WTC11 (cell line): ENCODE data around the gene ROPN1L.

Experiments
- HMGA2 ChIP-seq: fragments of 250-450 bp; sonication (Bioruptor Pico); IDR thresholded peaks from 2 replicates; pipeline ENCODE4 v1.4.0; 2021; ENCODE audit warnings: mild to moderate bottlenecking, moderate library complexity
- JUN ChIP-seq: sonication (generic); formaldehyde crosslinking; IDR thresholded peaks from 2 replicates; pipeline ENCODE4 v1.8.0; 2023; ENCODE audit warnings: mild to moderate bottlenecking, missing genetic modification reagents
- KAT7 ChIP-seq: sonication (generic); formaldehyde crosslinking; IDR thresholded peaks from 2 replicates; pipeline ENCODE4 v1.8.1; 2023; ENCODE audit warnings: missing genetic modification reagents, mild to moderate bottlenecking, borderline replicate concordance
- NFE2L1 ChIP-seq: sonication (generic); formaldehyde crosslinking; IDR thresholded peaks from 2 replicates; pipeline ENCODE4 v1.8.1; 2023; ENCODE audit warnings: missing genetic modification reagents
- NR2C2 ChIP-seq: sonication (generic); formaldehyde crosslinking; IDR thresholded peaks from 2 replicates; pipeline ENCODE4 v1.8.0; 2022; ENCODE audit warnings: mild to moderate bottlenecking, missing genetic modification reagents
- TEAD1 ChIP-seq: sonication (generic); formaldehyde crosslinking; IDR thresholded peaks from 2 replicates; pipeline ENCODE4 v1.8.0; 2022; ENCODE audit warnings: mild to moderate bottlenecking, missing genetic modification reagents
- TF ChIP-seq, protein P1 (sequence below): fragments of 200-600 bp; IDR thresholded peaks from 2 replicates; pipeline ENCODE4 v1.8.0; 2022; ENCODE audit warnings: antibody characterized with exemption
- TF ChIP-seq, protein P2 (sequence below): sonication (generic); formaldehyde crosslinking; IDR thresholded peaks from 2 replicates; pipeline ENCODE4 v1.8.0; 2022; ENCODE audit warnings: mild to moderate bottlenecking, missing genetic modification reagents
- TF ChIP-seq, protein P3 (sequence below): sonication (generic); formaldehyde crosslinking; IDR thresholded peaks from 2 replicates; pipeline ENCODE4 v1.8.0; 2023; ENCODE audit warnings: missing genetic modification reagents
- TF ChIP-seq, protein P4 (sequence below): sonication (generic); formaldehyde crosslinking; IDR thresholded peaks from 2 replicates; pipeline ENCODE4 v1.8.1; 2023; ENCODE audit warnings: mild to moderate bottlenecking, missing genetic modification reagents
- TF ChIP-seq, protein P5 (sequence below): sonication (generic); formaldehyde crosslinking; conservative IDR thresholded peaks from 2 replicates; pipeline ENCODE4 v1.8.1; 2022; ENCODE audit warnings: mild to moderate bottlenecking, missing genetic modification reagents

DNA sequence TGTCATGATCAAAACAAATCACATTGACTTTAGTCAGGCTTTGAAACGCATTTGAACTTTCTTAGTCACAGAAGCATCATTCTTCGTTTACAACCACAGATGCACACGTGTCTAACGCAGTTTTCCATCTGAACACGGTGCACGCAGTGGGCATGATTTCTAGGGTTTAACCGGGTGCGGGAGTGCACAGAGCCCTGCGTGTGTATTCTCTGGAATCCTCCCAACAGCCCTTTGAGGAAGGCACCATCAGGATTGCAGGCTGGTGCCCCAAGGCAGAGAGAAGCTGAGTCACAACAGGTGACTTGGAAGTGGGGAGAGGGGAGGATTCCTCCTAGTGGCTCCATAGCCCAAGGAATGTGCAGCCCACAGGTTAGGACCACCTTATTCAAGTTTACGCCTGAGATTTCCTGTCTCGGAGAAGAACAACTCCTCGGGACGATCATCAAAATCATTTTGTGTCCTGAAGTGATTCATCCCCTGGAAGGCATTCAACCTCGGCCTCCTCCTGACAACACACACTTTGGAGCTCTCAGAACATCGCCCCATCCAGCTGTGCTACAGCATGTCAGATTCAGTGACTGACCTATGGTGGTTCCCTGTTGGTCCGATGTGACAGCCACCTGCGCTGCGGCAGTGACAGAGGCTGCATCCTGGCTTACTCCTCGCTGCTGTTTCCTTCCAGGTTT is 13.1 kb downstream of the ROPN1L start:
- TF ChIP-seq, protein P1, sequence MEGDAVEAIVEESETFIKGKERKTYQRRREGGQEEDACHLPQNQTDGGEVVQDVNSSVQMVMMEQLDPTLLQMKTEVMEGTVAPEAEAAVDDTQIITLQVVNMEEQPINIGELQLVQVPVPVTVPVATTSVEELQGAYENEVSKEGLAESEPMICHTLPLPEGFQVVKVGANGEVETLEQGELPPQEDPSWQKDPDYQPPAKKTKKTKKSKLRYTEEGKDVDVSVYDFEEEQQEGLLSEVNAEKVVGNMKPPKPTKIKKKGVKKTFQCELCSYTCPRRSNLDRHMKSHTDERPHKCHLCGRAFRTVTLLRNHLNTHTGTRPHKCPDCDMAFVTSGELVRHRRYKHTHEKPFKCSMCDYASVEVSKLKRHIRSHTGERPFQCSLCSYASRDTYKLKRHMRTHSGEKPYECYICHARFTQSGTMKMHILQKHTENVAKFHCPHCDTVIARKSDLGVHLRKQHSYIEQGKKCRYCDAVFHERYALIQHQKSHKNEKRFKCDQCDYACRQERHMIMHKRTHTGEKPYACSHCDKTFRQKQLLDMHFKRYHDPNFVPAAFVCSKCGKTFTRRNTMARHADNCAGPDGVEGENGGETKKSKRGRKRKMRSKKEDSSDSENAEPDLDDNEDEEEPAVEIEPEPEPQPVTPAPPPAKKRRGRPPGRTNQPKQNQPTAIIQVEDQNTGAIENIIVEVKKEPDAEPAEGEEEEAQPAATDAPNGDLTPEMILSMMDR: no peak
- no peak for TF ChIP-seq HMGA2
- TF ChIP-seq NFE2L1 (CRISPR knock-in tag): no peak
- TF ChIP-seq, protein P2, sequence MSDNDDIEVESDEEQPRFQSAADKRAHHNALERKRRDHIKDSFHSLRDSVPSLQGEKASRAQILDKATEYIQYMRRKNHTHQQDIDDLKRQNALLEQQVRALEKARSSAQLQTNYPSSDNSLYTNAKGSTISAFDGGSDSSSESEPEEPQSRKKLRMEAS: no peak; the same call in 1 of the 2 replicates
- TF ChIP-seq KAT7: no peak
- TF ChIP-seq JUN (CRISPR knock-in tag): no peak
- TF ChIP-seq, protein P3, sequence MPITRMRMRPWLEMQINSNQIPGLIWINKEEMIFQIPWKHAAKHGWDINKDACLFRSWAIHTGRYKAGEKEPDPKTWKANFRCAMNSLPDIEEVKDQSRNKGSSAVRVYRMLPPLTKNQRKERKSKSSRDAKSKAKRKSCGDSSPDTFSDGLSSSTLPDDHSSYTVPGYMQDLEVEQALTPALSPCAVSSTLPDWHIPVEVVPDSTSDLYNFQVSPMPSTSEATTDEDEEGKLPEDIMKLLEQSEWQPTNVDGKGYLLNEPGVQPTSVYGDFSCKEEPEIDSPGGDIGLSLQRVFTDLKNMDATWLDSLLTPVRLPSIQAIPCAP (CRISPR knock-in tag): no peak
- TF ChIP-seq, protein P4, sequence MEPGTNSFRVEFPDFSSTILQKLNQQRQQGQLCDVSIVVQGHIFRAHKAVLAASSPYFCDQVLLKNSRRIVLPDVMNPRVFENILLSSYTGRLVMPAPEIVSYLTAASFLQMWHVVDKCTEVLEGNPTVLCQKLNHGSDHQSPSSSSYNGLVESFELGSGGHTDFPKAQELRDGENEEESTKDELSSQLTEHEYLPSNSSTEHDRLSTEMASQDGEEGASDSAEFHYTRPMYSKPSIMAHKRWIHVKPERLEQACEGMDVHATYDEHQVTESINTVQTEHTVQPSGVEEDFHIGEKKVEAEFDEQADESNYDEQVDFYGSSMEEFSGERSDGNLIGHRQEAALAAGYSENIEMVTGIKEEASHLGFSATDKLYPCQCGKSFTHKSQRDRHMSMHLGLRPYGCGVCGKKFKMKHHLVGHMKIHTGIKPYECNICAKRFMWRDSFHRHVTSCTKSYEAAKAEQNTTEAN (CRISPR knock-in tag): no peak
- TF ChIP-seq, protein P5, sequence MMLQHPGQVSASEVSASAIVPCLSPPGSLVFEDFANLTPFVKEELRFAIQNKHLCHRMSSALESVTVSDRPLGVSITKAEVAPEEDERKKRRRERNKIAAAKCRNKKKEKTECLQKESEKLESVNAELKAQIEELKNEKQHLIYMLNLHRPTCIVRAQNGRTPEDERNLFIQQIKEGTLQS (CRISPR knock-in tag): no peak
- TF ChIP-seq NR2C2 (CRISPR knock-in tag): no peak
- no peak for TF ChIP-seq TEAD1
